ENCODE data around the gene CLDN20. TPM values are rescaled to one million over a fixed set of nuclear protein-coding genes. Genes with fewer than 3 reads are reported as not detected.
A peak's percentile ranks its signal among the peaks of the same experiment; 100 is the strongest.

CLDN20 gene
- total RNA-seq, 6 donors from 2014 or later: not detected

GRCh38 chr6:155219858-155220301, 43.9 kb upstream of the CLDN20 start:
- no peak for DNase-seq
- no peaks in the 10 kb centered on the region for H3K36me3 ChIP-seq
- TF ChIP-seq CTCF (IDR thresholded peaks at IDR 0.05): no peak
- no peak for TF ChIP-seq POLR2A (IDR thresholded peaks at IDR 0.05)
- TF ChIP-seq EP300 (IDR thresholded peaks at IDR 0.05): no peak
- no peak for TF ChIP-seq POLR2AphosphoS5 (IDR thresholded peaks at IDR 0.05)
- no peak overlapping the region for H3K27ac ChIP-seq
- 80 to 87% methylated on average over 5 of the region's 5 CpGs for WGBS, 2 donors
- H3K4me3 ChIP-seq: no peak overlapping the region
- no peaks in the 10 kb centered on the region for H3K9me3 ChIP-seq
- H3K27me3 ChIP-seq: no peaks in the 10 kb centered on the region
- H3K4me1 ChIP-seq: no peaks in the 10 kb centered on the region
- ATAC-seq (ENCODE audit: low FRiP score in 2 of 2): no peak

DNA sequence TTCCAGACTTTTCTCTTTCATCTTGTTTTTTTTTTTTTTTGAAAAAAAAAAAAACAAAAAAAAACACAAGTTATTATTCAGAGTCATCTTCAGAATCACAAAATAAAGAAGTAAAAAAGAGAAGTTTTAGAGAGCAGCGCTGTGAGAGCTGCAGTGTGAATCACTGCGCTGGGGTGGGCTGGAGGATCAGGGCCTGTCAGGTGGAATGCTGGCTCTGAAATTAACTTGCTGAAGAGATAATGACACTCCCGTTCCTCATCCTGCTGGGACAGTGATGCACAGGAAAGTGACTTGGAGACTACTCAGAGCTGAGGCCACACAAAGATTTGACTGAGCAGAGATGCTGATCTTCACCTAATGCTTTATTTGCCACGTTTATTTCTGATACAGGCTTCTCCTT, 42.7 kb upstream of the CLDN20 start:
- H3K27me3 ChIP-seq: no peaks in the 10 kb centered on the region
- DNase-seq (no peak), ATAC-seq (ENCODE audit: low FRiP score in 2 of 2) (no peak)
- TF ChIP-seq EP300 (IDR thresholded peaks at IDR 0.05) (no peak), POLR2A (IDR thresholded peaks at IDR 0.05) (no peak), CTCF (IDR thresholded peaks at IDR 0.05) (no peak), POLR2AphosphoS5 (IDR thresholded peaks at IDR 0.05) (no peak)
- no peaks in the 10 kb centered on the region for H3K4me1 ChIP-seq
- H3K4me3 ChIP-seq: no peak overlapping the region
- 56 to 76% methylated on average over 4 of the region's 4 CpGs for WGBS, 2 donors
- H3K36me3 ChIP-seq: no peaks in the 10 kb centered on the region
- no peaks in the 10 kb centered on the region for H3K9me3 ChIP-seq
- no peak overlapping the region for H3K27ac ChIP-seq

DNA sequence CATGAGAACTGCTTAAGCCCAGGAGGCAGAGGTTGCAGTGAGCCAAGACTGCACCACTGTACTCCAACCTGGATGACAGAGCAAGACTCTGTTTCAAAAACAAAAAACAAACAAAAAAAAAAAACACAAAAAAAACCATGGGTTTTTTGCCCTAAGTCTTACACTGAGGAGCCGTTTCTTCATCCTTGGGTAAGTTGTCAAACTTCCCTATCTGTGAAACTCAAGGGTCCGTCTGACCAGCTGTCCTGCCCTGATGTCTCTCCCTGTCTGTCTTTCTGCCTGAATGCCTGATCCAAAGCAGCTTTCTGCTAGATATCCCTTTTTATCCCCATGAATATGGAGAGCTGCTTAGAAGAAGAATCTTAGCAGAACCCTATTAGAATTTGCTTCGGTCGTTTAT, 41.3 kb upstream of the CLDN20 start:
- 75 to 81% methylated on average over 4 of the region's 4 CpGs for WGBS, 2 donors
- DNase-seq (no peak), ATAC-seq (ENCODE audit: low FRiP score in 2 of 2) (no peak)
- Histone ChIP-seq H3K4me1 (no peaks in the 10 kb centered on the region), H3K9me3 (no peaks in the 10 kb centered on the region), H3K4me3 (no peak overlapping the region), H3K36me3 (no peaks in the 10 kb centered on the region), H3K27me3 (no peaks in the 10 kb centered on the region), H3K27ac (peak overlapping the region in 1 of 4 donors; percentile 49)
- TF ChIP-seq POLR2AphosphoS5 (IDR thresholded peaks at IDR 0.05): no peak
- no peak for TF ChIP-seq EP300 (IDR thresholded peaks at IDR 0.05)
- no peak for TF ChIP-seq CTCF (IDR thresholded peaks at IDR 0.05)
- TF ChIP-seq POLR2A (IDR thresholded peaks at IDR 0.05): no peak

DNA sequence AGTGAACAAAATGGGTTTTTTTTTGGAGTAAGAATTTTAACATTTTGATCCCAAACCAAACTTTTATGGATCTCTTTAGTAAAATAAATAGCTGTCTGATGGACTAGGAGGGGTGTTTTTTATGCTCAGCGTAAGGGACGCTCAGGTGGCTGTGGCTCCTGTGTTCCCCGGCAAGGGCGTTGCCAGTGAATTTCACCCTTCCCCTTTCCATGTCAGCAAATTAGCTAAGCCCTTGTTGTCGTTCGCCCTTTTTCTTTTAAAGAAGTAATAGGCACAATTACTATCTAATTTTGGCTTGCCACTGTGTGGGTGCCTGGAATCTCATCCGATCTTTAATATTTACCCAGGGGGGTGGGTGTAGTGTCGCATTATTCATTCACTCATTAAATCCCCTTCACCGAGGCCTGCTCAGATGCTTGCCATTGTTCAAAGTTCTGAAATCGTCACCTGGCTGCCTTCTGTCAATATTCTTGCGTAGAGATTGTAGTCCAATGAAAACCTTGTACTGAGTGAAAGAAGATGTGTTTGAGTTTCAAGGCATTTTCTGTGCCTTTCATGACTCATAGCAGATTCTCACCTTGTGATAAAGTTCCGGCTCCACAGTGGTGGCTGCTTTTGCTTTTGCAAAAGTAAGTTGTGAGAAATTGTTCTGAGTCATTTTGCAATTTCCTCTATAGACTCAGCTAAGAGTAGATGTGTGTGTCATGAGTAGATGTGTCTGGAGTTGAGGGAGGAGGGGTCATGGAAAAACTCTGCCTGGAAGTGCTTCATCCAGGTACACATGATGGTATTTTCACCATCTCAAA, 40.0 kb upstream of the CLDN20 start:
- DNase-seq: no peak
- Histone ChIP-seq H3K4me3 (no peak overlapping the region), H3K27ac (peak overlapping the region in 3 of 4 donors; percentile 19 to 75 (median 32)), H3K4me1 (no peaks in the 10 kb centered on the region), H3K36me3 (no peaks in the 10 kb centered on the region), H3K27me3 (no peaks in the 10 kb centered on the region), H3K9me3 (no peaks in the 10 kb centered on the region)
- WGBS, 2 donors: 59 to 60% methylated on average over 12 of the region's 12 CpGs
- ATAC-seq (ENCODE audit: low FRiP score in 2 of 2): peak in 1 of 2 donors; percentile 27
- no peak for TF ChIP-seq POLR2A (IDR thresholded peaks at IDR 0.05)
- no peak for TF ChIP-seq POLR2AphosphoS5 (IDR thresholded peaks at IDR 0.05)
- no peak for TF ChIP-seq CTCF (IDR thresholded peaks at IDR 0.05)
- no peak for TF ChIP-seq EP300 (IDR thresholded peaks at IDR 0.05)

DNA sequence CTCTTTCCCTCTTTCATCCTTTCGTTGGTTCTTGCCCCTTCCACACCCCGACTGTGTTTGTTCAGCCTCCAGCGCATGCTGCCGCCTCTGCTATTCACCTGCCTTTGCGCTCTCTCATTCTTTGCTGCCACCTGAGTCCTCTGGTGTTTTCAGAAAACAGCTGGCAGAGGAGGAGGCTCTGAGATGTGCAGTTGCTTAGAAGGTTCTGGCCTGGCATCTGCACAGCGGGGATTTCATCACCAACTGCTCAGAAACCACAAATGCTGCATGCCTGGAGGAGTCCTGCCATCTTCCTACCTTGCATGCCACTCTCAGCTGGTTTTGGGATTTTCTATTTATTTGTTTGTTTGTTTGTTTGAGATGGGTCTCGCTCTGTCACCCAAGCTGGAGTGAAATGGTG, 39.2 kb upstream of the CLDN20 start:
- H3K4me1 ChIP-seq: no peaks in the 10 kb centered on the region
- peak overlapping the region in 1 of 4 donors; percentile 75 for H3K27ac ChIP-seq
- H3K4me3 ChIP-seq: no peak overlapping the region
- TF ChIP-seq EP300 (IDR thresholded peaks at IDR 0.05): no peak
- no peak for TF ChIP-seq POLR2AphosphoS5 (IDR thresholded peaks at IDR 0.05)
- TF ChIP-seq CTCF (IDR thresholded peaks at IDR 0.05): no peak
- no peaks in the 10 kb centered on the region for H3K36me3 ChIP-seq
- no peaks in the 10 kb centered on the region for H3K9me3 ChIP-seq
- DNase-seq: no peak
- 87 to 89% methylated on average over 7 of the region's 7 CpGs for WGBS, 2 donors
- H3K27me3 ChIP-seq: no peaks in the 10 kb centered on the region
- no peak for ATAC-seq (ENCODE audit: low FRiP score in 2 of 2)

Data from upper lobe of left lung (tissue), 6 donors.